Endothelial cell of umbilical vein (primary cell): ENCODE measurements around the gene GBE1. TPM values are rescaled to one million over a fixed set of nuclear protein-coding genes. Genes with fewer than 3 reads are reported as not detected.

Experiments used
- BruUV-seq: library from RNA; stranded (reverse); fragments of 400-500 nt; replicated peaks from 2 replicates; lab custom pipeline; 2021; lab: Mats Ljungman, UMichigan
- CTCF ChIA-PET: fragments of 300-600, 350-600 bp; sonication (Branson Sonifier 250); formaldehyde crosslinking; loops from one replicate; lab custom pipeline; 2021; ENCODE audit warnings: antibody characterized with exemption, inconsistent platforms; lab: Charles Lee
- POLR2A ChIA-PET: fragments of 300-600, 350-600 bp; sonication (Branson Sonifier 250); formaldehyde crosslinking; loops from one replicate; lab custom pipeline; 2021; ENCODE audit warnings: antibody characterized with exemption, inconsistent platforms; lab: Charles Lee
- DNase-seq: peaks from one replicate; pipeline ENCODE4 v3.0.0-alpha.2; 2011; ENCODE audit warnings: low read depth, low spot score
- FAIRE-seq: peaks from 2 replicates; lab custom pipeline; 2011; peaks lifted over from hg19 to GRCh38; lab: Jason Lieb, UNC
- H2AFZ ChIP-seq: 2 replicates; pipeline ENCODE4 v1.6.0; 2012; ENCODE audit warnings: low read depth, low read length, control low read depth, inconsistent platforms
- H3K27ac ChIP-seq: 2 replicates; pipeline ENCODE4 v1.5.1; 2011; ENCODE audit warnings: low read depth, mild to moderate bottlenecking, control low read depth, low read length, moderate library complexity; ENCODE audit not compliant: insufficient read depth
- H3K27me3 ChIP-seq, 2 experiments: 2 replicates each; pipeline versions ENCODE4 v1.6.0 to v1.6.1; 2011; ENCODE audit warnings: low read length in 2 of 2, mixed read lengths in 1 of 2; ENCODE audit not compliant: control insufficient read depth in 2 of 2, insufficient read depth in 2 of 2
- H3K36me3 ChIP-seq, 2 experiments: 2 replicates in 1 of 2; 3 replicates in 1 of 2; pipeline ENCODE4 v1.5.1; 2011; ENCODE audit warnings: low read length in 2 of 2, mild to moderate bottlenecking in 1 of 2, moderate library complexity in 1 of 2; ENCODE audit not compliant: control insufficient read depth in 2 of 2, insufficient read depth in 2 of 2; ENCODE audit errors: extremely low read depth in 1 of 2
- H3K4me1 ChIP-seq: 3 replicates; pipeline ENCODE4 v1.5.1; 2011; ENCODE audit warnings: mild to moderate bottlenecking, low read length; ENCODE audit not compliant: control insufficient read depth, insufficient read depth; ENCODE audit errors: extremely low read depth
- H3K4me2 ChIP-seq: 2 replicates; pipeline ENCODE4 v1.6.1; 2011; ENCODE audit warnings: low read length, control low read depth, mixed read lengths; ENCODE audit not compliant: insufficient read depth
- H3K4me3 ChIP-seq, 3 experiments: fragments of 200-600 bp in 1 of 3; sonication (generic), shearing (Covaris generic) in 1 of 3; replicated peaks in 1 of 3; 2 replicates each; pipeline ENCODE4 v1.5.1; 2011 to 2016; ENCODE audit warnings: control low read depth in 3 of 3, low read length in 3 of 3, mild to moderate bottlenecking in 2 of 3, inconsistent platforms in 1 of 3, low read depth in 1 of 3, moderate library complexity in 1 of 3; ENCODE audit not compliant: insufficient read depth in 1 of 3
- H3K79me2 ChIP-seq: 2 replicates; pipeline ENCODE4 v1.6.0; 2012; ENCODE audit warnings: low read length, inconsistent platforms; ENCODE audit not compliant: control insufficient read depth, insufficient read depth
- H3K9ac ChIP-seq: replicated peaks from 2 replicates; pipeline ENCODE3; 2011; ENCODE audit warnings: low read length, control low read depth; ENCODE audit not compliant: insufficient read depth; ENCODE audit errors: extremely low read depth
- H3K9me1 ChIP-seq: replicated peaks from 3 replicates; pipeline ENCODE4 v1.6.0; 2011; ENCODE audit warnings: mild to moderate bottlenecking, low read length; ENCODE audit not compliant: control insufficient read depth, insufficient read depth; ENCODE audit errors: extremely low read depth
- H3K9me3 ChIP-seq: replicated peaks from 2 replicates; pipeline ENCODE4 v1.5.1; 2012; ENCODE audit warnings: low read length, inconsistent platforms; ENCODE audit not compliant: control insufficient read depth, insufficient read depth
- H4K20me1 ChIP-seq: replicated peaks from 2 replicates; pipeline ENCODE3; 2011; ENCODE audit warnings: mild to moderate bottlenecking, low read length; ENCODE audit not compliant: control insufficient read depth, insufficient read depth; ENCODE audit errors: extremely low read depth
- CTCF ChIP-seq, 2 donors: IDR thresholded peaks; 1 replicate in 1 of 2; 2 replicates in 1 of 2; pipeline ENCODE4 v1.5.1; 2011; ENCODE audit warnings: low read length in 2 of 2, mild to moderate bottlenecking in 2 of 2, moderate library complexity in 2 of 2, control low read depth in 1 of 2, inconsistent platforms in 1 of 2, low read depth in 1 of 2; ENCODE audit not compliant: insufficient read depth in 1 of 2; ENCODE audit errors: extremely low read depth in 1 of 2
- EZH2 ChIP-seq: IDR thresholded peaks from 2 replicates; pipeline ENCODE4 v1.6.1; 2012; ENCODE audit warnings: borderline replicate concordance, low read depth, mild to moderate bottlenecking, moderate library complexity, low read length, inconsistent platforms; ENCODE audit not compliant: severe bottlenecking
- FOS ChIP-seq: IDR thresholded peaks from 2 replicates; pipeline ENCODE4 v1.6.1; 2011; ENCODE audit warnings: mild to moderate bottlenecking, low read length, moderate library complexity, borderline replicate concordance; ENCODE audit not compliant: insufficient read depth
- GATA2 ChIP-seq: IDR thresholded peaks from 2 replicates; pipeline ENCODE4 v1.7.0; 2011; ENCODE audit warnings: low read depth, mild to moderate bottlenecking, moderate library complexity, mixed read lengths, low read length; ENCODE audit not compliant: insufficient read length, insufficient read depth
- JUN ChIP-seq: IDR thresholded peaks from 2 replicates; pipeline ENCODE4 v1.6.1; 2011; ENCODE audit warnings: borderline replicate concordance, low read depth; ENCODE audit not compliant: insufficient read length, insufficient read depth
- MAX ChIP-seq: IDR thresholded peaks from 2 replicates; pipeline ENCODE4 v1.6.1; 2011; ENCODE audit not compliant: insufficient read depth, insufficient read length
- MYC ChIP-seq: IDR thresholded peaks from one replicate; pipeline ENCODE4 v1.6.1; 2011; ENCODE audit warnings: mild to moderate bottlenecking, low read depth, low read length
- POLR2A ChIP-seq: IDR thresholded peaks from 2 replicates; pipeline ENCODE4 v1.6.1; 2012; ENCODE audit warnings: low read depth, mild to moderate bottlenecking, control low read depth, low read length
- POLR2AphosphoS5 ChIP-seq: IDR thresholded peaks from 2 replicates; pipeline ENCODE4 v1.6.1; 2012; ENCODE audit warnings: low read depth, mild to moderate bottlenecking, control low read depth, low read length, moderate library complexity; ENCODE audit not compliant: insufficient read depth
- dilution Hi-C: fragments of 300-500 bp; cut with MboI; formaldehyde crosslinking; loops from one replicate; pipeline ENCODE4 v1.15.0; 2019; ENCODE audit warnings: low sequenced_read_pairs; ENCODE audit not compliant: extremely low pct_ligation_motif_present
- intact Hi-C: fragments of 100-400 bp; cut with micrococcal nuclease; formaldehyde crosslinking; loops from one replicate; pipeline ENCODE4 v1.10.0; 2022
- polyA plus RNA-seq, 4 experiments: library from polyadenylated mRNA; depleted of rRNA in 3 of 4; stranded (reverse) in 3 of 4; unstranded in 1 of 4; fragments of >200 nt; gene quantifications; 2 replicates each; pipeline versions ENCODE4 v1.2.1 to v1.2.3, GENCODE V29; 2011 to 2012; ENCODE audit warnings: missing spikeins in 1 of 4
- total RNA-seq: library from RNA; stranded (reverse); gene quantifications from 2 replicates; pipeline ENCODE4 v1.2.3, GENCODE V29; 2021

Gene GBE1
- total and polyA plus RNA-seq, 2 donors (not counting 3 experiments of a cell fraction or from before 2014, with no cell fraction given) = 35.9 to 110 TPM

DNA sequence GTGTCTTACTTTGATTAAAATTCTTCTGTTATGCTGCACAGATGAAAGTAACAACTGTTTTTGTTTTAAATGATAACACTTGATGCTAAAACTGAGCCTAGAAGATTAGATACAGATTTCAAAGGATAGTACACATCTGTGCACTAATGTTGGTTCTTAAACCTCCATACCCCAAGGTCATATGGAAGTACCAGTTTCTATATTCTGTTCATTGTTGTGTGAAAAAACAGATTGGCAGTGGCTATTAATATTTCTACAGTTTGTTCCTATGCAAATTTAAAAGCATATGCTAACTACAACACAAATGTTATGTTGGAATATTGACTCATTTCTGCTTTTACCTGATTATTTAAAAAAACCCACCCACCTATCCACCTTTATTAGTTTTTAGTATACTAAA is 32.0 kb upstream of the GBE1 start:
- H3K9me1 ChIP-seq = no peaks in the 10 kb centered on the region
- no peaks in the 10 kb centered on the region for H3K27me3 ChIP-seq
- H3K36me3 ChIP-seq = no peaks in the 10 kb centered on the region
- no peak for DNase-seq
- CTCF ChIA-PET = no interaction called here
- no peak overlapping the region for H3K4me2 ChIP-seq
- TF ChIP-seq MAX = no peak
- TF ChIP-seq FOS = no peak
- no peak overlapping the region for H3K4me3 ChIP-seq
- H3K79me2 ChIP-seq = no peaks in the 10 kb centered on the region
- POLR2A ChIA-PET = no interaction called here
- H2AFZ ChIP-seq = no peak overlapping the region
- H3K9me3 ChIP-seq = no peaks in the 10 kb centered on the region
- H3K9ac ChIP-seq = no peak overlapping the region
- dilution Hi-C loops = no loop called here
- no peak overlapping the region for H3K27ac ChIP-seq
- H3K4me1 ChIP-seq = no peaks in the 10 kb centered on the region
- intact Hi-C loops = no loop called here
- no TSS peak for BruUV-seq
- no peak for FAIRE-seq
- no peaks in the 10 kb centered on the region for H4K20me1 ChIP-seq

GRCh38 chr3:81790117-81790516 is 28.7 kb upstream of the GBE1 start:
- no peaks in the 10 kb centered on the region for H3K36me3 ChIP-seq
- H3K9me3 ChIP-seq = no peaks in the 10 kb centered on the region
- DNase-seq (no peak), FAIRE-seq (no peak)
- no peaks in the 10 kb centered on the region for H3K9me1 ChIP-seq
- no peak overlapping the region for H3K4me3 ChIP-seq
- POLR2A ChIA-PET = no interaction called here
- no peak overlapping the region for H3K4me2 ChIP-seq
- no peak overlapping the region for H2AFZ ChIP-seq
- H3K27ac ChIP-seq = no peak overlapping the region
- BruUV-seq = no TSS peak
- CTCF ChIA-PET = no interaction called here
- no peaks in the 10 kb centered on the region for H3K79me2 ChIP-seq
- no peaks in the 10 kb centered on the region for H4K20me1 ChIP-seq
- TF ChIP-seq JUN (no peak), MYC (no peak), MAX (no peak), FOS (no peak), POLR2AphosphoS5 (no peak), EZH2 (no peak), GATA2 (no peak), CTCF (IDR thresholded peaks at IDR 0.05; ENCODE audit: extremely low read depth in 1 of 2, insufficient read depth in 1 of 2, low read depth in 1 of 2, low read length in 2 of 2) (no peak), POLR2A (no peak)
- no peak overlapping the region for H3K9ac ChIP-seq
- H3K4me1 ChIP-seq = no peaks in the 10 kb centered on the region
- intact Hi-C loops (no loop called here), dilution Hi-C loops (no loop called here)
- no peaks in the 10 kb centered on the region for H3K27me3 ChIP-seq
